Gastroesophageal sphincter (tissue), 3 donors: ENCODE data around the gene PLEKHM3.

Source experiments
- CTCF ChIP-seq, 4 experiments: fragments of 200-600 bp in 2 of 4; fragments of 450-650 bp in 2 of 4; sonication (generic) in 1 of 4; IDR thresholded peaks; one replicate each; pipeline ENCODE4 v1.5.1; 2017 to 2019; ENCODE audit warnings: antibody characterized with exemption in 4 of 4, mild to moderate bottlenecking in 2 of 4, moderate library complexity in 2 of 4
- POLR2A ChIP-seq, 2 donors: fragments of 450-650 bp; IDR thresholded peaks; one replicate each; pipeline ENCODE4 v1.6.1; 2017; ENCODE audit warnings: antibody characterized with exemption in 2 of 2, mild to moderate bottlenecking in 2 of 2, moderate library complexity in 1 of 2
- POLR2AphosphoS5 ChIP-seq: sonication (generic); formaldehyde crosslinking; IDR thresholded peaks from one replicate; pipeline ENCODE4 v1.6.1; 2017; ENCODE audit warnings: antibody characterized with exemption

DNA sequence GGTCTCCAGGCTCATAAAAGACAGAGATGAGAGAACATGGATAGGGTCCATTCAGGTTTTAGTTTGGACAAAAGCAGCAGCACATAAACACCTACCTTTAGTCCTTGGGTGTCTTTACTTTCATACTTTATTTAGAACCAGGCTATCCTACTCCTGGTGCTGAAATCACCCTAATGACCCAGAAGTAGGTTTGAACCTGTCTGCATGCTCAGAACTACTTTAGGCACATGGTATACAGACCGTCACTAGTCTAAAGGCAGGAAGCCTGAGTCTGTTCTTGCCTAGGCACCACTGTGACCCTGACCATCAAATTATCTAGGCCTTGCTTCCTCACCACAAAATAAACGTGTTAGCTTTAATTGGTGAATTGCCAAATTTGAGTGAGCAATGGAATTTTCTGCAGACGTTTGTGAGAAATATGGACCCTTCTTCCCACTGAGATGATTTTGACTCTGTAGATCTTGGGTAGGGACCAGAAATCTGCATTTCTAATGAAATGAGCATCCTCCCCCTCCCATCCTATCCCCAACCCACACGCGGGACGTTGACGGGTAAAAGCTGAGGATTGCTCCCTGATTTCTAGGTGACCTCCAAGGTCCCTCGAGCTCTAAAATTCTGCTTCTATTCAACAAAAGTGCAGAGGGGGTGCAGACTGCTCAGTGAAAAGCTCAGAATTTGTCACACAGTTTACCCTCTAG is 75.1 kb downstream of the PLEKHM3 start:
- no peak for TF ChIP-seq CTCF (IDR thresholded peaks at IDR 0.05)
- TF ChIP-seq POLR2AphosphoS5 = no peak
- TF ChIP-seq POLR2A (IDR thresholded peaks at IDR 0.05) = no peak
